ENCODE data around the gene RABGAP1L. TPM values are rescaled to one million over a fixed set of nuclear protein-coding genes. Genes with fewer than 3 reads are reported as not detected.

Gene RABGAP1L
- total RNA-seq, 1 donor from 2014 or later: 29.5 TPM

DNA sequence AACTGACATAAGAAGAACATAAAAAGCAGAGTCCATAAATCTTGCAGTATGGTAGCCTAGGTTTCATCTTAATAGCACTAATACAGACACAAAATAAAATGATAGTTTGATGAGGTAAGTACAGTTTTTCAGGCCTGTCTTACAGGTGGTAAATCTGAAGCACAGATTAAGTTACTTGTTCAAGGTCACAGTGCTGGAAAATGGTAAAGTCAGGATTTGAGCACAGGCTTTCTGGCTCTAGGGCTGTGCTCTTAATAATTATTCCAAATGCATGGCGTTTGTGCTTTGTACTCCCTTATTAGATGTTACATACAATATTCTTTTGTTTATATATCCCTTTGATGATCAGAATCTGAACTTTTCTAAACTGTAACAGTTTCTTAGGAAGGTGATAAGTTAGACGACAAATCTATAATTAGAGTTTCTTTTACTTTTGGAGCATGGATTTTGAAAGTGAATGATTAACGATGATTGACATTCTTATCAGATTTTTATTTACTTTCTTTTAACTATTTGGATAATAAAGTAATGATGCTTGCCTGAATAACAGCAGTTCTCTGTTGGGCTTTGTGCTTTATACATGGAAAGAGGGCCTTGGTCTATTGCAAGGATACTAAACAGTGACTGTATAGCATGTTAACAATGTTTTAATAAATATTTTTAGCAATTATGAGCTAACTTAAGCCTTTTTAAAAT, 738.9 kb downstream of the RABGAP1L start:
- no peak for DNase-seq (ENCODE audit: extremely low read depth, low read depth, low spot score)

DNA sequence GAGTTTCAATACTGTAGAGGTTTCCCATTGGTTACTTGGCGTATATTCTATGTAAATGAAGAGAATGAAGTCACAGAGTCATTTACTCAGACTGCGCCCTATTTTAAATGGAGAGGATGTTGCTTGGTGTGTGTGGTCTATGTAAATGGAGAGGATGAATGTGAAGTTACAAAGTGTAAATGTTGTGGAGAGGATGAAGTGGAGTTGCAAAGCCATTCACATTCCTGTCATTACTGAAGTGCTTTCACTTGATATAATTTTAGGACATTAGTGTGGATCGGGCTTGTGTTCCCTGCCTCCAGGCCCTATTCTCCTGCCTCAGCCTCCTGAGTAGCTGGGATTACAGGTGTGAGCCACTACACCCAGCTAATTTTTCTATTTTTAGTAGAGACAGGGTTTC, 741.0 kb downstream of the RABGAP1L start:
- DNase-seq (ENCODE audit: extremely low read depth, low read depth, low spot score): no peak

- no peak for DNase-seq (ENCODE audit: extremely low read depth, low read depth, low spot score)
Measured at GRCh38 chr1:174902531-174903099, 743.3 kb downstream of the RABGAP1L start.

DNA sequence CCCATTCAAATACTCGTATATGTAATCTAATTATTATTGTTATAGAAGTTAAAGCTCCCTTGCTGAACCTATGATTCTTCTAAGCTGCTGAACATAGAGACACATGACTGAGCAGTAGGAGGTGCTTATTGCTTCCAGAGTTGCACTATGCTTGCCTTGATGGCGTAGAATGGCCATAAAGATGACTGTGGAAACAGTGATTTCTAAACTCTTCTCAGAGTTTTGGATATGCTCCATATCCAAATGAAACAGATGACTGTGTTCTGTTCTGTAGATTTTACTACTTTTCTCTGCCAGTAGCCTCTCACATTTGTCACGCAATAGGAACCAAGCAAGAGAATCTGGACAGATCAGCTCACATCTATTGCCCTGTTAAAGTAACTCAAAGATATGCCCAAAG, 752.3 kb downstream of the RABGAP1L start:
- no peak for DNase-seq (ENCODE audit: extremely low read depth, low read depth, low spot score)

DNA sequence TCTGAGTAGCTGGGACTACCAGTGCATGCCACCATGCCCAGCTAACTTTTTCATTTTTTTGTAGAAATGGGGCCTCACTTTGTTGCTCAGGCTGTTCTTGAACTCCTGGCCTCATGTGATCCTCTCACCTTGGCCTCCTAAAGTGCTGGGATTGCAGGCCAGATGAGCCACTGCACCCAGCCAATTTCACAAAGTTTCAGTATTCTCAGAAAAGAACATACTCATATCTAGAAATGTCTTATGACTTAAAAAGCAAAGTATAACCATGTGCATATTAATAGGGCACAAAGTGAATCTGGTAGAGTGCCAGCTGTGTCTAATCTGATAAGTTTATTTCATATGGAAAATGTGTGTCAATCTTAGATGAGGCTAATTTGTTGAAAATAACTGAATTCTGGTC, 752.9 kb downstream of the RABGAP1L start:
- no peak for DNase-seq (ENCODE audit: extremely low read depth, low read depth, low spot score)

GRCh38 chr1:174913225-174913903, 754.0 kb downstream of the RABGAP1L start:
- no peak for DNase-seq (ENCODE audit: extremely low read depth, low read depth, low spot score)

- no peak for DNase-seq (ENCODE audit: extremely low read depth, low read depth, low spot score)
Measured at GRCh38 chr1:174914991-174915390, 755.7 kb downstream of the RABGAP1L start.

GRCh38 chr1:174916846-174917245, 757.5 kb downstream of the RABGAP1L start:
- DNase-seq (ENCODE audit: extremely low read depth, low read depth, low spot score): no peak

- no peak for DNase-seq (ENCODE audit: extremely low read depth, low read depth, low spot score)
Measured at GRCh38 chr1:174920093-174920492, 760.8 kb downstream of the RABGAP1L start.

GRCh38 chr1:174922121-174922520, 762.8 kb downstream of the RABGAP1L start:
- no peak for DNase-seq (ENCODE audit: extremely low read depth, low read depth, low spot score)

DNA sequence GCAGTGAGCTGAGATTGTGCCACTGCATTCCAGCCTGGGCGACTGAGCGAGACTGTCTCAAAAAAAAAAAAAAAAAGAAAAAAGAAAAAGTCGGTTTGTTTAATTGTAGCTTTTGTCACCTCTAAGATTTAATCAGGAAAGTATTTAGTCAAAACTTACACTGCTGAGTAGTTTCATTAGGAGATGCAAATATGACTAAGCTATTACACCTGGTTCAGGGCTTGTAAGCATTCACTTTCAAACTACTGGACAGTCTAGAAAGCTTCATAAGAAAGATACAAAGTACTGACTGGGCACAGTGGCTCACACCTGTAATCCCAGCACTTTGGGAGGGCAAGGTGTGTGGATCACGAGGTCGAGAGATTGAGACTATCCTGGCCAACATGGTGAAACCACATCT, 764.5 kb downstream of the RABGAP1L start:
- no peak for DNase-seq (ENCODE audit: extremely low read depth, low read depth, low spot score)

GRCh38 chr1:174928541-174928940, 769.2 kb downstream of the RABGAP1L start:
- no peak for DNase-seq (ENCODE audit: extremely low read depth, low read depth, low spot score)

- no peak for DNase-seq (ENCODE audit: extremely low read depth, low read depth, low spot score)
Measured at GRCh38 chr1:174931214-174931613, 771.9 kb downstream of the RABGAP1L start.

GRCh38 chr1:174932587-174932986, 773.3 kb downstream of the RABGAP1L start:
- no peak for DNase-seq (ENCODE audit: extremely low read depth, low read depth, low spot score)

- DNase-seq (ENCODE audit: extremely low read depth, low read depth, low spot score): no peak
Measured at GRCh38 chr1:174935961-174936727, 776.8 kb downstream of the RABGAP1L start.

GRCh38 chr1:174938281-174939007, 779.1 kb downstream of the RABGAP1L start:
- no peak for DNase-seq (ENCODE audit: extremely low read depth, low read depth, low spot score)

GRCh38 chr1:174939775-174940545, 780.6 kb downstream of the RABGAP1L start:
- DNase-seq (ENCODE audit: extremely low read depth, low read depth, low spot score): no peak

DNA sequence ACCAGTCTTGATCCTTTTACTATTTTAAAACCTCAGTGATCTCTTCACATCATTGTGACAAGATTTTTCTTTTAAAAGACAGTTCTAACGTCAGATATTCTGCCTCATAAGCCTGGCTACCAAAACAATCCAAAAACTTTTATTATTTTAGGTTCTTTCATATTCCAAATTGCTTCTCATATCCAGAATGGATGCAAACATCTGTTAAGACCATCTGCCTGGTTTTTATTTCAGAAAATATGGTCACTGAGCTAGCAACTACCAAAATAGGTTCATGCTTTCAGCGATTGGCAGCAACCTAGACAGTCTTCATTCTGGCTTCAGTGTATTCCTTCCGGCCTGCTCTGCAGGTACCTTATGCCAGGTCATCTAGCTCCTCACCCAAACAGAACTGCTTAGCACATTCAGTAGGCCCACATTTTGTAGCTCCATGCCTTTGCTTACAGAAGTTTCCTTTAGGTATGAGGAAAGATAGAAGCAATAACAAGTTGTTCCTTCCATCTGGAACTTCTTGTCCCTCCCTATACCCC, 781.4 kb downstream of the RABGAP1L start:
- DNase-seq (ENCODE audit: extremely low read depth, low read depth, low spot score): no peak

DNA sequence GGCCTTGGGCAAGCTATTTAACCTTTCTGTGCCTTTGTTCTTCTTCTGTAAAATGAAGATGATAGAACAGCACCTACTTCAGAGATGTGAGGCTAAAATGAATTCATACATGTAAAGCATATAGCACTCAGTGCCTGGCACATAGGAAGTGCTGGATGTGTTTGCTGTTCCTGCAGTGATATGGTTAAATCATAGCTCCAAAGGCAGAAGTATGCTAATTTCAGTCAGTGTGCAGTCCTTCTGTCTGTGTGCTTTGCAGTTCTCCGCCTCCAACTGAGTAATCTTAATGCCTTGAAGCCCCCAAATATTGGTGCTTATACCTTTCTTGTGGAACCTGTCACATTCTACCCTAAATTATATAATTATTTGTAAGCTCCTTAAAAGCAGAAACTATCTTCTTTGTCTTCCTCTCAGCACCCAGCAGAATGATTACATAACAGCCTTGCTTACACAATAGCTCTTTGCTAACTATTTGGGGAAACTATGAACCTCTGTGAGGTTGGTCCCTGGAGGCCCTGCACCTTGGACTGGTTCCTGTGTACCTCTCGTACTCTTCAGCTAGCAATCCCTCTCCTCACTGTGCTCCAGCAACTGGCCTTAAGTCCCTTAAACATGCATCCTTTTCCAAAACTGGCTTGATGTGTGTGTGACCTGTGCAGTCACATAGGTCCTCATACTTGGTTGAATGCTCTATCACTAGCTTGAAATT, 783.4 kb downstream of the RABGAP1L start:
- no peak for DNase-seq (ENCODE audit: extremely low read depth, low read depth, low spot score)
